Endothelial cell of umbilical vein (primary cell): ENCODE measurements around the gene GRPEL1. TPM values are rescaled to one million over a fixed set of nuclear protein-coding genes. Genes with fewer than 3 reads are reported as not detected.

Experiments used
- BruUV-seq: library from RNA; stranded (reverse); fragments of 400-500 nt; replicated peaks from 2 replicates; lab custom pipeline; 2021; lab: Mats Ljungman, UMichigan
- CTCF ChIA-PET: fragments of 300-600, 350-600 bp; sonication (Branson Sonifier 250); formaldehyde crosslinking; loops from one replicate; lab custom pipeline; 2021; ENCODE audit warnings: antibody characterized with exemption, inconsistent platforms; lab: Charles Lee
- POLR2A ChIA-PET: fragments of 300-600, 350-600 bp; sonication (Branson Sonifier 250); formaldehyde crosslinking; loops from one replicate; lab custom pipeline; 2021; ENCODE audit warnings: antibody characterized with exemption, inconsistent platforms; lab: Charles Lee
- DNase-seq: peaks from one replicate; pipeline ENCODE4 v3.0.0-alpha.2; 2011; ENCODE audit warnings: low read depth, low spot score
- FAIRE-seq: peaks from 2 replicates; lab custom pipeline; 2011; peaks lifted over from hg19 to GRCh38; lab: Jason Lieb, UNC
- H2AFZ ChIP-seq: 2 replicates; pipeline ENCODE4 v1.6.0; 2012; ENCODE audit warnings: low read depth, low read length, control low read depth, inconsistent platforms
- H3K27ac ChIP-seq: 2 replicates; pipeline ENCODE4 v1.5.1; 2011; ENCODE audit warnings: low read depth, mild to moderate bottlenecking, control low read depth, low read length, moderate library complexity; ENCODE audit not compliant: insufficient read depth
- H3K27me3 ChIP-seq, 2 experiments: 2 replicates each; pipeline versions ENCODE4 v1.6.0 to v1.6.1; 2011; ENCODE audit warnings: low read length in 2 of 2, mixed read lengths in 1 of 2; ENCODE audit not compliant: control insufficient read depth in 2 of 2, insufficient read depth in 2 of 2
- H3K36me3 ChIP-seq, 2 experiments: 2 replicates in 1 of 2; 3 replicates in 1 of 2; pipeline ENCODE4 v1.5.1; 2011; ENCODE audit warnings: low read length in 2 of 2, mild to moderate bottlenecking in 1 of 2, moderate library complexity in 1 of 2; ENCODE audit not compliant: control insufficient read depth in 2 of 2, insufficient read depth in 2 of 2; ENCODE audit errors: extremely low read depth in 1 of 2
- H3K4me1 ChIP-seq: 3 replicates; pipeline ENCODE4 v1.5.1; 2011; ENCODE audit warnings: mild to moderate bottlenecking, low read length; ENCODE audit not compliant: control insufficient read depth, insufficient read depth; ENCODE audit errors: extremely low read depth
- H3K4me2 ChIP-seq: 2 replicates; pipeline ENCODE4 v1.6.1; 2011; ENCODE audit warnings: low read length, control low read depth, mixed read lengths; ENCODE audit not compliant: insufficient read depth
- H3K4me3 ChIP-seq, 3 experiments: fragments of 200-600 bp in 1 of 3; sonication (generic), shearing (Covaris generic) in 1 of 3; replicated peaks in 1 of 3; 2 replicates each; pipeline ENCODE4 v1.5.1; 2011 to 2016; ENCODE audit warnings: control low read depth in 3 of 3, low read length in 3 of 3, mild to moderate bottlenecking in 2 of 3, inconsistent platforms in 1 of 3, low read depth in 1 of 3, moderate library complexity in 1 of 3; ENCODE audit not compliant: insufficient read depth in 1 of 3
- H3K79me2 ChIP-seq: 2 replicates; pipeline ENCODE4 v1.6.0; 2012; ENCODE audit warnings: low read length, inconsistent platforms; ENCODE audit not compliant: control insufficient read depth, insufficient read depth
- H3K9ac ChIP-seq: replicated peaks from 2 replicates; pipeline ENCODE3; 2011; ENCODE audit warnings: low read length, control low read depth; ENCODE audit not compliant: insufficient read depth; ENCODE audit errors: extremely low read depth
- H3K9me1 ChIP-seq: replicated peaks from 3 replicates; pipeline ENCODE4 v1.6.0; 2011; ENCODE audit warnings: mild to moderate bottlenecking, low read length; ENCODE audit not compliant: control insufficient read depth, insufficient read depth; ENCODE audit errors: extremely low read depth
- H3K9me3 ChIP-seq: replicated peaks from 2 replicates; pipeline ENCODE4 v1.5.1; 2012; ENCODE audit warnings: low read length, inconsistent platforms; ENCODE audit not compliant: control insufficient read depth, insufficient read depth
- H4K20me1 ChIP-seq: replicated peaks from 2 replicates; pipeline ENCODE3; 2011; ENCODE audit warnings: mild to moderate bottlenecking, low read length; ENCODE audit not compliant: control insufficient read depth, insufficient read depth; ENCODE audit errors: extremely low read depth
- EZH2 ChIP-seq: IDR thresholded peaks from 2 replicates; pipeline ENCODE4 v1.6.1; 2012; ENCODE audit warnings: borderline replicate concordance, low read depth, mild to moderate bottlenecking, moderate library complexity, low read length, inconsistent platforms; ENCODE audit not compliant: severe bottlenecking
- FOS ChIP-seq: IDR thresholded peaks from 2 replicates; pipeline ENCODE4 v1.6.1; 2011; ENCODE audit warnings: mild to moderate bottlenecking, low read length, moderate library complexity, borderline replicate concordance; ENCODE audit not compliant: insufficient read depth
- GATA2 ChIP-seq: IDR thresholded peaks from 2 replicates; pipeline ENCODE4 v1.7.0; 2011; ENCODE audit warnings: low read depth, mild to moderate bottlenecking, moderate library complexity, mixed read lengths, low read length; ENCODE audit not compliant: insufficient read length, insufficient read depth
- JUN ChIP-seq: IDR thresholded peaks from 2 replicates; pipeline ENCODE4 v1.6.1; 2011; ENCODE audit warnings: borderline replicate concordance, low read depth; ENCODE audit not compliant: insufficient read length, insufficient read depth
- MYC ChIP-seq: IDR thresholded peaks from one replicate; pipeline ENCODE4 v1.6.1; 2011; ENCODE audit warnings: mild to moderate bottlenecking, low read depth, low read length
- POLR2A ChIP-seq: IDR thresholded peaks from 2 replicates; pipeline ENCODE4 v1.6.1; 2012; ENCODE audit warnings: low read depth, mild to moderate bottlenecking, control low read depth, low read length
- POLR2AphosphoS5 ChIP-seq: IDR thresholded peaks from 2 replicates; pipeline ENCODE4 v1.6.1; 2012; ENCODE audit warnings: low read depth, mild to moderate bottlenecking, control low read depth, low read length, moderate library complexity; ENCODE audit not compliant: insufficient read depth
- dilution Hi-C: fragments of 300-500 bp; cut with MboI; formaldehyde crosslinking; loops from one replicate; pipeline ENCODE4 v1.15.0; 2019; ENCODE audit warnings: low sequenced_read_pairs; ENCODE audit not compliant: extremely low pct_ligation_motif_present
- intact Hi-C: fragments of 100-400 bp; cut with micrococcal nuclease; formaldehyde crosslinking; loops from one replicate; pipeline ENCODE4 v1.10.0; 2022
- polyA plus RNA-seq, 4 experiments: library from polyadenylated mRNA; depleted of rRNA in 3 of 4; stranded (reverse) in 3 of 4; unstranded in 1 of 4; fragments of >200 nt; gene quantifications; 2 replicates each; pipeline versions ENCODE4 v1.2.1 to v1.2.3, GENCODE V29; 2011 to 2012; ENCODE audit warnings: missing spikeins in 1 of 4
- total RNA-seq: library from RNA; stranded (reverse); gene quantifications from 2 replicates; pipeline ENCODE4 v1.2.3, GENCODE V29; 2021
- TF ChIP-seq, protein P1 (sequence below), 2 donors: IDR thresholded peaks; 1 replicate in 1 of 2; 2 replicates in 1 of 2; pipeline ENCODE4 v1.5.1; 2011; ENCODE audit warnings: low read length in 2 of 2, mild to moderate bottlenecking in 2 of 2, moderate library complexity in 2 of 2, control low read depth in 1 of 2, inconsistent platforms in 1 of 2, low read depth in 1 of 2; ENCODE audit not compliant: insufficient read depth in 1 of 2; ENCODE audit errors: extremely low read depth in 1 of 2
- TF ChIP-seq, protein P2 (sequence below): IDR thresholded peaks from 2 replicates; pipeline ENCODE4 v1.6.1; 2011; ENCODE audit not compliant: insufficient read depth, insufficient read length

GRPEL1 gene
- total and polyA plus RNA-seq, 2 donors (not counting 3 experiments of a cell fraction or from before 2014, with no cell fraction given) = 17.3 to 42.6 TPM

DNA sequence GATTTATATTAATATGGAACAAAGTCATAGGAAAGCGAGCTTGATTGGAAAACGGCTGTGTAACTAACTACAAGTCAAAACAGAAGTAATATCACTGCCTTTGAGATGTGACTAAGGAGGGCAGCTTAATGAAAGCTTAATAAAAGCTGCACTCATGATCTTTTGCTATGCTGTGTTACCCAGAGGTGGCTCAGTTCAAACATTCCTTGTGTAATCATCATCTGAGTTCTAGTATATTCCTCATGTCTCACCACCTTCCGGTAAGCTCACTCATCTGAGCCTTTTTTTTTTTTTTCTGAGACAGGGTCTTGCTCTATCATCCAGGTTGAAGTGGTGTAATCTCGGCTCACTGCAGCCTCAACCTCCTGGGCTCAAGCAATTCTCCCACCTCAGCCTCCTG is 5.0 kb downstream of the GRPEL1 start:
- no peak for DNase-seq
- TF ChIP-seq POLR2AphosphoS5 = no peak
- Histone ChIP-seq H2AFZ (no peak overlapping the region), H3K4me2 (no peak overlapping the region), H3K36me3 (peaks cover 22 to 38% of the 10 kb centered on the region in 2 experiments), H3K9ac (no peak overlapping the region), H3K9me1 (no peaks in the 10 kb centered on the region), H4K20me1 (no peaks in the 10 kb centered on the region), H3K4me3 (no peak overlapping the region), H3K27me3 (no peaks in the 10 kb centered on the region), H3K4me1 (peaks cover 13% of the 10 kb centered on the region), H3K79me2 (peaks cover 46% of the 10 kb centered on the region), H3K27ac (no peak overlapping the region), H3K9me3 (no peaks in the 10 kb centered on the region)
- no TSS peak for BruUV-seq
- intact Hi-C loops (no loop called here), dilution Hi-C loops (no loop called here)
- ChIA-PET POLR2A (no interaction called here), CTCF (interaction anchor here (3.5 kb wide), 1 partner anchor 19 kb away, joined by 16 read pairs; the partner anchor contains the start of gene TADA2B)
- FAIRE-seq = no peak

DNA sequence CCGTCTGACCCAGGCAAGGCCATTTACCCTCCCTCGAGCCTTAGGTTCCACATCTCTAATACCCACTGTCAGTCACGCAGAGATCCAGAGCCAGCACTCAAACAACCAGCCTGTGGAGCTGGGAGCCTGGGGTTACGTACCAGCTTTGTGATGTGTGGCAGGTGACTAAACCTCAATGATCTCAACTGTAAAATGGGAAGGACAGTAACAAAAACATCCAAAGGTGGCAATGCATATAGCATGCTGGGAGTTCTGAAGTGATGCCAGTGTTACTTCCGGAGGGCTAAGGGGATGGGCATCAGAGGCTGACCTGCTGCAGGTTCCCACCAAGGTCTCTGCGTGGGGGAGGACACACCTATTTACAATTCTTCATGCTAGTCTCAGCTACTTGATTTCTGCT is 6.0 kb downstream of the GRPEL1 start:
- Histone ChIP-seq H3K4me3 (no peak overlapping the region), H3K27me3 (no peaks in the 10 kb centered on the region), H4K20me1 (no peaks in the 10 kb centered on the region), H3K4me2 (no peak overlapping the region), H3K9ac (no peak overlapping the region), H3K36me3 (peaks cover 22 to 38% of the 10 kb centered on the region in 2 experiments), H2AFZ (no peak overlapping the region), H3K79me2 (peaks cover 38% of the 10 kb centered on the region), H3K4me1 (peaks cover 8% of the 10 kb centered on the region), H3K9me3 (no peaks in the 10 kb centered on the region), H3K9me1 (no peaks in the 10 kb centered on the region), H3K27ac (no peak overlapping the region)
- DNase-seq (no peak), FAIRE-seq (no peak)
- CTCF ChIA-PET = interaction anchor here (3.5 kb wide), 1 partner anchor 18 kb away, joined by 16 read pairs; the partner anchor contains the start of gene TADA2B
- TF ChIP-seq EZH2 (no peak), GATA2 (no peak), POLR2A (no peak), MYC (no peak), POLR2AphosphoS5 (no peak), FOS (no peak), JUN (no peak)
- TF ChIP-seq, protein P1, sequence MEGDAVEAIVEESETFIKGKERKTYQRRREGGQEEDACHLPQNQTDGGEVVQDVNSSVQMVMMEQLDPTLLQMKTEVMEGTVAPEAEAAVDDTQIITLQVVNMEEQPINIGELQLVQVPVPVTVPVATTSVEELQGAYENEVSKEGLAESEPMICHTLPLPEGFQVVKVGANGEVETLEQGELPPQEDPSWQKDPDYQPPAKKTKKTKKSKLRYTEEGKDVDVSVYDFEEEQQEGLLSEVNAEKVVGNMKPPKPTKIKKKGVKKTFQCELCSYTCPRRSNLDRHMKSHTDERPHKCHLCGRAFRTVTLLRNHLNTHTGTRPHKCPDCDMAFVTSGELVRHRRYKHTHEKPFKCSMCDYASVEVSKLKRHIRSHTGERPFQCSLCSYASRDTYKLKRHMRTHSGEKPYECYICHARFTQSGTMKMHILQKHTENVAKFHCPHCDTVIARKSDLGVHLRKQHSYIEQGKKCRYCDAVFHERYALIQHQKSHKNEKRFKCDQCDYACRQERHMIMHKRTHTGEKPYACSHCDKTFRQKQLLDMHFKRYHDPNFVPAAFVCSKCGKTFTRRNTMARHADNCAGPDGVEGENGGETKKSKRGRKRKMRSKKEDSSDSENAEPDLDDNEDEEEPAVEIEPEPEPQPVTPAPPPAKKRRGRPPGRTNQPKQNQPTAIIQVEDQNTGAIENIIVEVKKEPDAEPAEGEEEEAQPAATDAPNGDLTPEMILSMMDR (IDR thresholded peaks at IDR 0.05; ENCODE audit: extremely low read depth in 1 of 2, insufficient read depth in 1 of 2, low read depth in 1 of 2, low read length in 2 of 2) = no peak
- TF ChIP-seq, protein P2, sequence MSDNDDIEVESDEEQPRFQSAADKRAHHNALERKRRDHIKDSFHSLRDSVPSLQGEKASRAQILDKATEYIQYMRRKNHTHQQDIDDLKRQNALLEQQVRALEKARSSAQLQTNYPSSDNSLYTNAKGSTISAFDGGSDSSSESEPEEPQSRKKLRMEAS = no peak
- no TSS peak for BruUV-seq
- POLR2A ChIA-PET = no interaction called here
- intact Hi-C loops (no loop called here), dilution Hi-C loops (no loop called here)
